Fibroblast of skin of abdomen (primary cell): Measurements from ENCODE around the gene ZNF662.

Source experiments
- DNase-seq: peaks from one replicate; pipeline ENCODE4 v3.0.0-alpha.2; 2013

The ZNF662 gene

GRCh38 chr3:42887084-42887483 lies 18.9 kb upstream of the ZNF662 start:
- DNase-seq = no peak

DNA sequence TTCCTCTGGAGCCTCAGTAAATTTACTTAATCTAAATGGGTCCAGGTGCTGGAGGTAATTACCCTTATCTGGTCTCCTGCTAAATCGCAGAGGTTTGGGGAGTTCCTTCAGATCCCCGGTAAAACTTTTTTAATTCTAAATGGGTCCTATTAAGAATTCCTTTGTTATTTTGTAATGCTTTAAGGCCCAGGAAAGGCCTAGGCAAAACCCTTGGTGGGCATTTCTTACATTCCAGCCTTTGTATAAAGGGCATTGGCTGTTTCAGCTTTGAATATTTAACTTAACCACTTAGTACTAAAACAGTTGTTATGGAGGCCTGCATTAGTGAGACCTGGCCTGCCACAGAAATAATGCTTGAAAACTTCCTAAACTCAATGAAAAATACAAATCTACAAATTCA lies 14.9 kb upstream of the ZNF662 start:
- DNase-seq = no peak

- DNase-seq = no peak
Measured at GRCh38 chr3:42892169-42892568, 13.8 kb upstream of the ZNF662 start.

DNA sequence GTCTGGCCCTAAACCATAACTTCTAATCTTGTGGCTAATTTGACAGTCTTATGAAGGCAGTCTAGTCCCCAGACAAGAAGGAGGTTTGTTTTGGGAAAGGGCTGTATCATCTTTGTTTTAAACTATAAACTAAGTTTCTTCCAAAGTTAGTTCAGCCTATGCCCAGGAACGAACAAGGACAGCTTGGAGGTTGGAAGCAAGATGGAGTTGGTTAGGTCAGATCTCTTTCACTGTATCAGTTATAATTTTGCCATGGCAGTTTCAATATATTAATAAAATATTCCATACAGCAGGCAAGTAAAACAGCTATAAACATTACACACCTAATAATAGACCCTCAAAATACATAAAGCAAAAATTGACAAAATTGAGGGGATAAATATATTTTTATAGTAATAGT lies 13.1 kb upstream of the ZNF662 start:
- no peak for DNase-seq

- no peak for DNase-seq
Measured at GRCh38 chr3:42894698-42895579, 11.0 kb upstream of the ZNF662 start.

GRCh38 chr3:42895580-42895868 lies 10.4 kb upstream of the ZNF662 start:
- DNase-seq = no peak

- DNase-seq = no peak
Measured at GRCh38 chr3:42898896-42899675, 6.9 kb upstream of the ZNF662 start.

DNA sequence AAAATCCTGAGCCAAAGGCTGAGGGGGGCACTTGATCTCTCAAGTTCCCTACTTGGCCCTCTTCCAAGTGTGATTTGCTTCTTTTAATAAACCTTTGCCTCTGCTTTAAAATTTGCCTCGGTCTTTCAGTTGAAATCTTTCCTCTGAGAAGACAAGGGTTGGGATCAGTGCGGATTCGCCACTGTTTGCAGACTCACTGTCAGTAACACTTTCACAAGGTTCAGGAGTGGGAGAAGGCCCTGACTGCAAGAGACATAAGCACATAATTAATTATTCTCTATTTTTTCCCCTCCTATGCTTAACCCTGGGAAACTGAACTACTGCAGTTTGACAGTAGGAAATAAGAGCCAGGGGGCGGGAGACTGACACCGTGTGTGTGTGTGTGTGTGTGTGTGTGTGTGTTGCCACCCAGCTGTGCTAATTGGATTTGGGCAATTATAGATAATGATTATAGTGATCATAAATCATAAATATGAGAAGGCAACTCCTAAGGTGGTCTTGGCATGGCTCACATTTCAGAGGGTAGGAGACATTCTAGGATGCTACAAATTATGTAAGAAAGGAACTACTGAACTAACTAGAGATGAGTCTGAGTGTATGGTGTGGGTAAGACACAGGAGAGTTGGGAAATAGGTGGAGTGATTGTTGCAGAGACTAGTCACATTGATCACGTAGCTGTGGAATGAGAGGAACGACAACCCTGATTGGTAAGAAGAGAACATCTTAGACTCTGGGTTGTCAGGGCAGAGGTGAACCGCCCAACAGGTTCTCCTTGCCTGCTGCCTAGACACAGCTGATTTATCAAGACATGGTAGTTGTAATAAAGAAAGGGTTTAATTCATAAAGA lies 5.5 kb upstream of the ZNF662 start:
- DNase-seq = no peak

DNA sequence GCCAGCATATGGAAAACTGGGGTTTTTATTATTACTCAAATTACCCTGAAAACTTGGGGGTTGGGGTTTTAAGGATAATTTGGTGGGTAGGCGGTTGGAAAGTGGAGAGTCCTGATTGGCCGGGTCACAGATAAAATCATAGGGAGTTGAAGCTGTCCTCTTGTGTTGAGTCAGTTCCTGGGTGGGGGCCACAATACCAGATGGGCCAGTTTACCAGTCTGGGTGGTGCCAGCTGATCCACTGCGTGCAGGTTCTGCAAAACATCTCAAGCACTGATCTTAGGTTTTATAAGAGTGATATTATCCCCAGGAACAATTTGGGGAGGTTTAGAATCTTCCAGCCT lies 4.9 kb upstream of the ZNF662 start:
- DNase-seq = no peak

- no peak for DNase-seq
Measured at GRCh38 chr3:42902257-42902656, 3.7 kb upstream of the ZNF662 start.

- DNase-seq = no peak
Measured at GRCh38 chr3:42904076-42904475, 1.9 kb upstream of the ZNF662 start.

DNA sequence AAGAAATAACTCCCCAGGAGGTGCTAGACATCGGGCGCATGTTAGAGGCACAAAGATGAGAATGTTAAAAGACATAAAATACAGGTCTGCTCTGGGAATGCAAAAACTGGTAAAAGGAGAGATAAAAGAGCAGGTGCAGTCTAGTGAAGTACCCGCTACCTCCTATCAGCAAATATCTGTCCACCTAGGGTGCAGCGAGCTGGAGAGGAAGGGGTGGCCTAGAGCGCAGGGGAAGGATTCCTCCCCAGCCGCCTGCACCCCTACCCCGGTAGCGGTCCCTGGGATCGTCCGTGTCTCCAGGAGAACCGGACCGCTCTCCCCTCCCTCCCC lies 237 bp upstream of the ZNF662 start:
- no peak for DNase-seq

- peak; percentile 0 for DNase-seq
Measured at GRCh38 chr3:42906848-42907183, 874 bp downstream of the ZNF662 start.

- no peak for DNase-seq
Measured at GRCh38 chr3:42908675-42909074, 2.7 kb downstream of the ZNF662 start.

GRCh38 chr3:42911551-42911950 lies 5.6 kb downstream of the ZNF662 start:
- DNase-seq = no peak

- no peak for DNase-seq
Measured at GRCh38 chr3:42914771-42915515, 9.0 kb downstream of the ZNF662 start.

DNA sequence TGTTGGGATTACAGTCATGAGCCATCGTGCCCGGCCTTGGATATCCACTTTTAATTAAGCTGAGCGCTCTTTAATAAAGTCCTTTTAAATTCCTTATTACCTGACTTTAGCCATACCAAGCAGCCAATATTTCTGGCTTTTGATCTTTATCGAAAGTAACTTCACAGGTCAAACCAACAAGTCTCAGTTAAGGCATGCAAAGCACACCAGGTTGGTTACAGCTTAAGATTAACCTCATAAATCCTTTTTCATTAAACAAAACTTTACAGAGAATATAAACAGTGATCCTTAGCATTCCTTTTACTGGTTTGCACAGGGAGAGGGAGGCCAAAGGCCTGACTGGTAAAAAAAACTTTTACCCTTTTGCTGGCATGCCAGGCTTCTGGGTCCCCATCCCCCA lies 17.7 kb downstream of the ZNF662 start:
- no peak for DNase-seq

DNA sequence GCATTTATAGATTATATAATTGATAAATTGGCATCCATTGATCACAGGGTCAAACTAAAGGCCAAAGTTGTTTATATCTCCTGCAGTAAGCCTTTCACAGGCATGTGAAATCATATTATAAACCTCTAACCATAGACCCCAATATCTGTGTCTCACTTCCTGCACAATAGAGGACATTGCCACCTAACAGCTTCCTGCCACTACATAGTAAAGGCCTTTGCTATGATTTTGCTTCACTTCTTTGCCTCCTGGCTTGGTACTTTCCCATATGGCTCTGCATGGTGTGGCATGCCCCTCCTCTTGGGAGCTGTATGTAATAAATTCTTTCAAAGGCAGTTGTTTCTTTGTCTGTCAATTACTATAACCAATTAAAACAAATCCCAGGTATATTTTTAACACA lies 20.4 kb downstream of the ZNF662 start:
- no peak for DNase-seq

DNA sequence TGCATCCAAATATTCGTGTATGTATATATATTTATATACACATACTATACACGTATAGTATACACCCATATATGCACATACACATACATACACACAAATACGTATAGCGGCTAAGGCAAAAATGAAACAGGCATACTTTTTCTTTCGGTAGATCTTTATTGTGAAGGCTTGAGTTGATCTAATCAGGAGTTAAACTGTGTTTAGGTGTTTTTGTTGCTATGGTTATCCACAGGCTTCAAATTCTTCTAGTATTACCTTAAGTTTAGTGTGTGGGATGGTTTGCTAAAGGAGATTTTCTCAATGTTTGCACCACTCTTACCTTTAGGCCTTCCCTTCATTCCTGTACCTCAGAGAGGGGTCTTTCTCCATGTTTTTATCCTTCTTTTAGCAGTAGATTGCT lies 28.2 kb downstream of the ZNF662 start:
- no peak for DNase-seq

DNA sequence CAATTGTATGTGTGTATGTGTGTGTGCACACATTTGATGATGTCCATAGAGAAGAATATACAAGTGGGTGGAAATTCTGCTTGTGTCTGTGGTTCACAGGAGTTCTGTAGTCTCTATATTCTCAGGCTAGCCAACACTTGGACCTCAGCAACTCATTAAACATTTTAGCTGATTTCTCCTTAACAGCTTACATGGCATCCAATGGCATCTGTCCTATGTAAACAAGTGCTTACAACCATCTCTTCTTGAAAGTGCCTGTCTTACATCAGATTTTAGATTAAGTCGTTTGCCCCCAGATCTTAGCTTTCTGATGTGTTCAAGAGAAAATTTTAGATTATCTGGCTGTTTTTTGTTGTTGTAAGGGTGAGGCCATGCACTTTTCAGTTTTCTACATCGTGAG lies 29.0 kb downstream of the ZNF662 start:
- no peak for DNase-seq

GRCh38 chr3:42935472-42935871 lies 29.5 kb downstream of the ZNF662 start:
- DNase-seq = no peak

DNA sequence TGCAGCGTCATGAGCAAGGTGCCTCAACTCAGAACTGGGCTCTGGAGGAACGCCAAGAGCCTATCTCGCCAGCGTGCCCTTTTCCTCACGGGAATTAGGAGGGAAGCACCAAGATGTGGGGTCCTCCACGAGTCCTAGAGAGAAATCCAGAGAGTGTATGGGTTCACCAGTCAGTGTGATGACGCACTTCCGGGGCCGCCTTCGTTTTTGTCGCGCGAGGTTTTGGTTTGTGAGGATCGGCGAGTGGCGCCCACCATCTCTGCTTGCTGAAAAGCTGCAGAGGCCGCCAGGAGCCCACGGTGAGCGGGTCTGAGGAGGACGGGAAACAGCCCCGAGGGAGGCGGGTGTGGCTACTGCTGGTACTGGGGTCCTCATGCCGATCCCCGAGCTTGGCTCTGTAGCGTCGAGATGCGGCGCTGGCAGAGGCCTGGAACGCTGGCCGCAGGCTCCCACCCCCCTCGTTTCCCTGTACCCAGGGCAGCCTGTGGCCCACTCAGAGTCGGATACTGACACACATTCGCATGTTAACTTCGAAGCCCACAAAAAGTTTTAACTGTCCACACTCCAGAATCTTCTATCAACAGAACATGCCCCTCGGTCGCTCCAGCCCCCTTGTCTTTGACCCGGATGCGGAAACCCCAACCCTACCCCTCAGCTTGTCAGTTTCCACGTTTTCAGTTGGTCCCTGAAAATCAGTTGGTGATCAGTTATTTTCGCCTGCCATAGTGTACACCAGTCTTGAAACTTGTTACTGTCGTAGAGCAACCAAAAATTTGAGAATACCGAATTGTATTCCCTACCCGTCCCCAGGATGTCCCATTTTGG lies 30.4 kb downstream of the ZNF662 start:
- DNase-seq = peak; percentile 68
